Activated naive CD4-positive, alpha-beta T cell treated with anti-CD3 and anti-CD28 coated beads, Interleukin-2, amount 10 ng/mL, durations not matched to agents 7 days and 5 days (primary cell): ENCODE results near the gene GSTA1.
"Not testable (repeated sequence)": the region's sequence is repeated elsewhere in the genome, so short reads cannot be mapped to it uniquely, and the experiment has no call there.

Source experiments
- CTCF ChIA-PET: fragments of 350-600 bp; sonication (Branson Sonifier 250); formaldehyde crosslinking; loops from one replicate; lab custom pipeline; 2021; ENCODE audit warnings: antibody characterized with exemption; lab: Charles Lee
- DNase-seq: peaks from one replicate; pipeline ENCODE4 v3.0.0-alpha.2; 2020
- H3K27ac Mint-ChIP-seq: one replicate; pipeline ENCODE4 v1.8.0; 2021; ENCODE audit warnings: mild to moderate bottlenecking, moderate library complexity, mixed read lengths
- H3K27me3 Mint-ChIP-seq: one replicate; pipeline ENCODE4 v1.8.0; 2021; ENCODE audit warnings: mild to moderate bottlenecking, mixed read lengths
- H3K36me3 Mint-ChIP-seq: one replicate; pipeline ENCODE4 v1.8.0; 2021; ENCODE audit warnings: mixed read lengths
- H3K4me1 Mint-ChIP-seq: one replicate; pipeline ENCODE4 v1.8.0; 2021; ENCODE audit warnings: mixed read lengths
- H3K4me3 Mint-ChIP-seq: one replicate; pipeline ENCODE4 v1.8.0; 2021; ENCODE audit warnings: mild to moderate bottlenecking, moderate library complexity, mixed read lengths
- H3K9me3 Mint-ChIP-seq: one replicate; pipeline ENCODE4 v1.8.0; 2021; ENCODE audit warnings: mixed read lengths

GSTA1 gene

GRCh38 chr6:52753137-52753536 lies 50.5 kb downstream of the GSTA1 start:
- DNase-seq, H3K9me3 Mint-ChIP-seq, H3K4me1 Mint-ChIP-seq, H3K4me3 Mint-ChIP-seq, CTCF ChIA-PET, H3K27ac Mint-ChIP-seq, H3K36me3 Mint-ChIP-seq: not testable (repeated sequence)
- H3K27me3 Mint-ChIP-seq: peaks cover 27% of the 10 kb centered on the region

GRCh38 chr6:52752310-52752709 lies 51.3 kb downstream of the GSTA1 start:
- H3K9me3 Mint-ChIP-seq: no peaks in the 10 kb centered on the region
- H3K27ac Mint-ChIP-seq: no peak overlapping the region
- H3K27me3 Mint-ChIP-seq: peaks cover 27% of the 10 kb centered on the region
- H3K36me3 Mint-ChIP-seq: no peaks in the 10 kb centered on the region
- H3K4me3 Mint-ChIP-seq: no peak overlapping the region
- DNase-seq: no peak
- CTCF ChIA-PET: no interaction called here
- H3K4me1 Mint-ChIP-seq: no peaks in the 10 kb centered on the region

- H3K9me3 Mint-ChIP-seq: no peaks in the 10 kb centered on the region
- no peaks in the 10 kb centered on the region for H3K4me1 Mint-ChIP-seq
- H3K36me3 Mint-ChIP-seq: no peaks in the 10 kb centered on the region
- CTCF ChIA-PET: no interaction called here
- no peak overlapping the region for H3K27ac Mint-ChIP-seq
- peaks cover 20% of the 10 kb centered on the region for H3K27me3 Mint-ChIP-seq
- H3K4me3 Mint-ChIP-seq: no peak overlapping the region
- no peak for DNase-seq
Observed at GRCh38 chr6:52749556-52750152, 54.0 kb downstream of the GSTA1 start.

GRCh38 chr6:52747301-52747700 lies 56.3 kb downstream of the GSTA1 start:
- H3K4me3 Mint-ChIP-seq, CTCF ChIA-PET, H3K9me3 Mint-ChIP-seq, H3K27ac Mint-ChIP-seq, H3K4me1 Mint-ChIP-seq, DNase-seq, H3K36me3 Mint-ChIP-seq: not testable (repeated sequence)
- H3K27me3 Mint-ChIP-seq: peaks cover 20% of the 10 kb centered on the region

- Mint-ChIP-seq H3K4me3 (no peak overlapping the region), H3K36me3 (no peaks in the 10 kb centered on the region), H3K4me1 (no peaks in the 10 kb centered on the region), H3K27me3 (peaks cover 13% of the 10 kb centered on the region), H3K9me3 (no peaks in the 10 kb centered on the region), H3K27ac (no peak overlapping the region)
- CTCF ChIA-PET: no interaction called here
- DNase-seq: no peak
Observed at GRCh38 chr6:52746213-52746612, 57.4 kb downstream of the GSTA1 start.

DNA sequence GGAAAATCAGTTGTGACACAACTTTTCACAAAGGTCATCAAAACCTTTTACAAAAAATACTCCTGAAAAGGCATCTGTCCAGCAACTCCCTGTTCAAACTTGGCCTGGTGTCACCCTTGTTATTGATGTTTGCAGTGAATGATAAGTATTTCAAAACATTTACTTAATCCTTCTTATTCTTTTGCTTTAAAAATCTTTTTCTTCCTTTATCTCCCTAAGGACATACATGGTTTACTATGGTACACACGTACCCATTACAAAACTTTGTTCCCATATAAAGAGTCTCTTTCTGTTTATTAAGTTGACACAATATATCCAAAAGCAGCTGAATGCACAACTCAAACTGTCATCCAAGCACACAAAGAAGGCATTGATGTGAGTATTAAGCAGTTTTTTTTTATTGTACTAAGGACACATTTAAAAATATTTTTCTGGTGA lies 57.8 kb downstream of the GSTA1 start:
- Mint-ChIP-seq H3K4me1 (no peaks in the 10 kb centered on the region), H3K36me3 (no peaks in the 10 kb centered on the region), H3K4me3 (no peak overlapping the region), H3K9me3 (no peaks in the 10 kb centered on the region), H3K27ac (no peak overlapping the region), H3K27me3 (peaks cover 8% of the 10 kb centered on the region)
- no peak for DNase-seq
- CTCF ChIA-PET: no interaction called here

DNA sequence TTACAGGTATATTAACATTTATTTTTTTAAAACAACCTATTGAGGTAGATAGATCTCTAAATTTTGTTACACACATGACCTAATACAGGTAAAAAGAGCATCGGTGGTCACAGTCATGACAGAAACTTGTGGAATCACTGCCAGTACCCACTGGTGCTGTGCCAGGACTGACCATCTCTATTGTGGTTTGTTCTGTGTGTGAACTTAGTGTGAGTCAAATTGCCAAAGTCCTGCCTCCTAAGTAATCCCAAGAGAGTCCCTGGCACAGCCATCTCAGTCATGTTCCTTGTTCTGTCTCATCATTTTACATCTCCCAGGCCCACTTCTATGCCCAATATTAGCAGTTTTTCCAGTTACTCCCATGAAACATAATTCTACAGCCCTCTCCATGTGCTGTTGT lies 61.7 kb downstream of the GSTA1 start:
- DNase-seq: no peak
- Mint-ChIP-seq H3K36me3 (no peaks in the 10 kb centered on the region), H3K9me3 (no peaks in the 10 kb centered on the region), H3K4me3 (no peak overlapping the region), H3K4me1 (no peaks in the 10 kb centered on the region), H3K27me3 (peaks cover 10% of the 10 kb centered on the region), H3K27ac (no peak overlapping the region)
- CTCF ChIA-PET: no interaction called here
